ENCODE measurements around the gene YWHAQ.

YWHAQ gene

GRCh38 chr2:9654452-9655100 is 23.8 kb upstream of the YWHAQ start:
- no peak for FAIRE-seq

- FAIRE-seq: no peak
Observed at GRCh38 chr2:9653485-9654271, 22.9 kb upstream of the YWHAQ start.

- FAIRE-seq: no peak
Observed at GRCh38 chr2:9652898-9653479, 22.2 kb upstream of the YWHAQ start.

GRCh38 chr2:9652267-9652666 is 21.5 kb upstream of the YWHAQ start:
- FAIRE-seq: no peak

GRCh38 chr2:9650119-9650821 is 19.5 kb upstream of the YWHAQ start:
- FAIRE-seq: no peak

- no peak for FAIRE-seq
Observed at GRCh38 chr2:9649261-9649660, 18.5 kb upstream of the YWHAQ start.

- no peak for FAIRE-seq
Observed at GRCh38 chr2:9648821-9649220, 18.0 kb upstream of the YWHAQ start.

GRCh38 chr2:9647884-9648283 is 17.1 kb upstream of the YWHAQ start:
- FAIRE-seq: no peak

- FAIRE-seq: no peak
Observed at GRCh38 chr2:9646196-9647030, 15.6 kb upstream of the YWHAQ start.

GRCh38 chr2:9644603-9645002 is 13.8 kb upstream of the YWHAQ start:
- no peak for FAIRE-seq

GRCh38 chr2:9644021-9644420 is 13.2 kb upstream of the YWHAQ start:
- FAIRE-seq: no peak

- no peak for FAIRE-seq
Observed at GRCh38 chr2:9641641-9642040, 10.8 kb upstream of the YWHAQ start.

- FAIRE-seq: no peak
Observed at GRCh38 chr2:9640403-9641104, 9.8 kb upstream of the YWHAQ start.

GRCh38 chr2:9639740-9640343 is 9.0 kb upstream of the YWHAQ start:
- no peak for FAIRE-seq

GRCh38 chr2:9639000-9639602 is 8.3 kb upstream of the YWHAQ start:
- FAIRE-seq: no peak

- FAIRE-seq: no peak
Observed at GRCh38 chr2:9638532-9638931, 7.7 kb upstream of the YWHAQ start.

GRCh38 chr2:9637330-9637729 is 6.5 kb upstream of the YWHAQ start:
- no peak for FAIRE-seq

- FAIRE-seq: no peak
Observed at GRCh38 chr2:9634133-9634532, 3.3 kb upstream of the YWHAQ start.

GRCh38 chr2:9631878-9632700 is 1.3 kb upstream of the YWHAQ start:
- no peak for FAIRE-seq

- FAIRE-seq: no peak
Observed at GRCh38 chr2:9631553-9631819, 689 bp upstream of the YWHAQ start.

Measured in endometrium (tissue), 2 donors.